ENCODE results near the gene TRIML1.

DNA sequence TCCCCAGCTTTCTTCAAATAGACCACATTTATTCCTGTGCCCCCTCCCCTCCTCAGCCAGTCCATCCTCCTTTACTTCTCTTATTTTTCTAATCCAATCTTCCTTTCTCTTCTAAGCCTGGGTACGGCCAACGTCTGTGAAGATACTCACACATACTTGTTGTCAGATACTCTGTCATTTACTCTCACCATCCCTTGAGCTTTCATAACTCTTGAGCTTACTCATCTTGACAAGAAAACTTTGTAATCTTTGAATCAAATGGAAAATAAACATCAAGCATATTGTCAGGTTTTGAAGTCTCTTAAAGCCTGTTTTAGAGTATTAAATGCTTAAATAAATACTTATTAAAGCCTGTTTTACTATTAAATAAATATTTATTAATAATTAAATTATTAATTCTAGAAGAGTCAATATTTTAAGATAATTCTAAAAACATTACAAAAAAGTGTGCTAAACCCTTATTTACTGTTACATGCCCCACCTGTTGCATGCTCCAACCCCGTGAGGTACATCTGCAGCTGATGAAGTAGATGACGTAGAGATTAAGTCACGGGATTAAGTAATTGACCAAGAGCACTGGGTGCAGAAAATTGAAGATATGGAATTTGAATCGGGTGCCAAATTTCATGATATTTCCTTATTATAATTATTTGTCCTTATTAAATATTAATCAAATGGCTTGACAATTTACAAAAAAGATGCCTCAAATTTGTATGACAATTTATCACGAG lies 28.3 kb upstream of the TRIML1 start:
- TF ChIP-seq POLR2AphosphoS5 (IDR thresholded peaks at IDR 0.05; ENCODE audit: low read depth, low read length): no peak
- no peak for TF ChIP-seq SIN3A (IDR thresholded peaks at IDR 0.05; ENCODE audit: borderline replicate concordance, insufficient read depth, low read length)
- no peak for TF ChIP-seq TAF1 (IDR thresholded peaks at IDR 0.05; ENCODE audit: borderline replicate concordance, insufficient read depth, low read length)
- TF ChIP-seq, protein P1, sequence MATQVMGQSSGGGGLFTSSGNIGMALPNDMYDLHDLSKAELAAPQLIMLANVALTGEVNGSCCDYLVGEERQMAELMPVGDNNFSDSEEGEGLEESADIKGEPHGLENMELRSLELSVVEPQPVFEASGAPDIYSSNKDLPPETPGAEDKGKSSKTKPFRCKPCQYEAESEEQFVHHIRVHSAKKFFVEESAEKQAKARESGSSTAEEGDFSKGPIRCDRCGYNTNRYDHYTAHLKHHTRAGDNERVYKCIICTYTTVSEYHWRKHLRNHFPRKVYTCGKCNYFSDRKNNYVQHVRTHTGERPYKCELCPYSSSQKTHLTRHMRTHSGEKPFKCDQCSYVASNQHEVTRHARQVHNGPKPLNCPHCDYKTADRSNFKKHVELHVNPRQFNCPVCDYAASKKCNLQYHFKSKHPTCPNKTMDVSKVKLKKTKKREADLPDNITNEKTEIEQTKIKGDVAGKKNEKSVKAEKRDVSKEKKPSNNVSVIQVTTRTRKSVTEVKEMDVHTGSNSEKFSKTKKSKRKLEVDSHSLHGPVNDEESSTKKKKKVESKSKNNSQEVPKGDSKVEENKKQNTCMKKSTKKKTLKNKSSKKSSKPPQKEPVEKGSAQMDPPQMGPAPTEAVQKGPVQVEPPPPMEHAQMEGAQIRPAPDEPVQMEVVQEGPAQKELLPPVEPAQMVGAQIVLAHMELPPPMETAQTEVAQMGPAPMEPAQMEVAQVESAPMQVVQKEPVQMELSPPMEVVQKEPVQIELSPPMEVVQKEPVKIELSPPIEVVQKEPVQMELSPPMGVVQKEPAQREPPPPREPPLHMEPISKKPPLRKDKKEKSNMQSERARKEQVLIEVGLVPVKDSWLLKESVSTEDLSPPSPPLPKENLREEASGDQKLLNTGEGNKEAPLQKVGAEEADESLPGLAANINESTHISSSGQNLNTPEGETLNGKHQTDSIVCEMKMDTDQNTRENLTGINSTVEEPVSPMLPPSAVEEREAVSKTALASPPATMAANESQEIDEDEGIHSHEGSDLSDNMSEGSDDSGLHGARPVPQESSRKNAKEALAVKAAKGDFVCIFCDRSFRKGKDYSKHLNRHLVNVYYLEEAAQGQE (IDR thresholded peaks at IDR 0.05; ENCODE audit: insufficient read depth in 1 of 2, low read depth in 2 of 2, low read length in 2 of 2): no peak

All from PFSK-1 (cell line).